ENCODE data around the gene KCNN1. TPM values are rescaled to one million over a fixed set of nuclear protein-coding genes. Genes with fewer than 3 reads are reported as not detected.

The KCNN1 gene
- total RNA-seq, 1 donor from 2014 or later: 1.5 TPM

GRCh38 chr19:17948514-17948900 is 18.4 kb upstream of the KCNN1 start:
- Mint-ChIP-seq H3K36me3 (ENCODE audit: low read depth, unreplicated experiment) (peaks cover 4% of the 10 kb centered on the region), H3K4me1 (ENCODE audit: low read depth, unreplicated experiment) (peaks cover 11% of the 10 kb centered on the region), H3K4me3 (ENCODE audit: unreplicated experiment) (peak overlapping the region; percentile 54), H3K27me3 (ENCODE audit: low read depth, unreplicated experiment) (peaks cover 38% of the 10 kb centered on the region), H3K27ac (ENCODE audit: unreplicated experiment) (no peak overlapping the region), H3K9me3 (ENCODE audit: unreplicated experiment) (no peaks in the 10 kb centered on the region)
- Histone ChIP-seq H4K20me1 (ENCODE audit: insufficient read depth, low read length) (peaks cover 19% of the 10 kb centered on the region), H3K36me3 (ENCODE audit: insufficient read depth, low read length) (no peaks in the 10 kb centered on the region), H3K4me1 (ENCODE audit: insufficient read depth, low read length) (peaks cover 13% of the 10 kb centered on the region), H3K9ac (ENCODE audit: low read length) (peak overlapping the region; percentile 69), H3K79me2 (ENCODE audit: insufficient read depth, low read length) (no peaks in the 10 kb centered on the region), H3K4me2 (ENCODE audit: low read length) (peak overlapping the region; percentile 82), H3K9me3 (ENCODE audit: insufficient read depth, low read depth, low read length) (no peaks in the 10 kb centered on the region), H3K27me3 (ENCODE audit: insufficient read depth, low read length) (peaks cover 45% of the 10 kb centered on the region), H3K4me3 (ENCODE audit: insufficient read depth, low read depth, low read length) (no peak overlapping the region), H3K27ac (ENCODE audit: low read depth, low read length) (no peak overlapping the region), H2AFZ (ENCODE audit: low read depth, low read length) (no peak overlapping the region)
- FAIRE-seq: no peak
- TF ChIP-seq EZH2 (IDR thresholded peaks at IDR 0.05; ENCODE audit: insufficient read depth, low read length): no peak
- TF ChIP-seq, protein P1, sequence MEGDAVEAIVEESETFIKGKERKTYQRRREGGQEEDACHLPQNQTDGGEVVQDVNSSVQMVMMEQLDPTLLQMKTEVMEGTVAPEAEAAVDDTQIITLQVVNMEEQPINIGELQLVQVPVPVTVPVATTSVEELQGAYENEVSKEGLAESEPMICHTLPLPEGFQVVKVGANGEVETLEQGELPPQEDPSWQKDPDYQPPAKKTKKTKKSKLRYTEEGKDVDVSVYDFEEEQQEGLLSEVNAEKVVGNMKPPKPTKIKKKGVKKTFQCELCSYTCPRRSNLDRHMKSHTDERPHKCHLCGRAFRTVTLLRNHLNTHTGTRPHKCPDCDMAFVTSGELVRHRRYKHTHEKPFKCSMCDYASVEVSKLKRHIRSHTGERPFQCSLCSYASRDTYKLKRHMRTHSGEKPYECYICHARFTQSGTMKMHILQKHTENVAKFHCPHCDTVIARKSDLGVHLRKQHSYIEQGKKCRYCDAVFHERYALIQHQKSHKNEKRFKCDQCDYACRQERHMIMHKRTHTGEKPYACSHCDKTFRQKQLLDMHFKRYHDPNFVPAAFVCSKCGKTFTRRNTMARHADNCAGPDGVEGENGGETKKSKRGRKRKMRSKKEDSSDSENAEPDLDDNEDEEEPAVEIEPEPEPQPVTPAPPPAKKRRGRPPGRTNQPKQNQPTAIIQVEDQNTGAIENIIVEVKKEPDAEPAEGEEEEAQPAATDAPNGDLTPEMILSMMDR (IDR thresholded peaks at IDR 0.05; ENCODE audit: insufficient read depth, low read depth, low read length): no peak
- no peak for DNase-seq (ENCODE audit: low read depth)

GRCh38 chr19:17948931-17949930 is 17.7 kb upstream of the KCNN1 start:
- no peaks in the 10 kb centered on the region for H3K79me2 ChIP-seq (ENCODE audit: insufficient read depth, low read length)
- DNase-seq (ENCODE audit: low read depth) (no peak), FAIRE-seq (no peak)
- H3K27ac ChIP-seq (ENCODE audit: low read depth, low read length): no peak overlapping the region
- H3K9ac ChIP-seq (ENCODE audit: low read length): no peak overlapping the region
- Mint-ChIP-seq H3K27me3 (ENCODE audit: low read depth, unreplicated experiment) (peaks cover 44% of the 10 kb centered on the region), H3K4me1 (ENCODE audit: low read depth, unreplicated experiment) (peaks cover 10% of the 10 kb centered on the region), H3K36me3 (ENCODE audit: low read depth, unreplicated experiment) (peaks cover 3% of the 10 kb centered on the region), H3K4me3 (ENCODE audit: unreplicated experiment) (peak overlapping the region; percentile 41), H3K9me3 (ENCODE audit: unreplicated experiment) (no peaks in the 10 kb centered on the region), H3K27ac (ENCODE audit: unreplicated experiment) (no peak overlapping the region)
- H3K4me1 ChIP-seq (ENCODE audit: insufficient read depth, low read length): peaks cover 7% of the 10 kb centered on the region
- peaks cover 11% of the 10 kb centered on the region for H4K20me1 ChIP-seq (ENCODE audit: insufficient read depth, low read length)
- H3K36me3 ChIP-seq (ENCODE audit: insufficient read depth, low read length): no peaks in the 10 kb centered on the region
- peaks cover 52% of the 10 kb centered on the region for H3K27me3 ChIP-seq (ENCODE audit: insufficient read depth, low read length)
- H3K4me2 ChIP-seq (ENCODE audit: low read length): peak overlapping the region; percentile 82
- TF ChIP-seq, protein P1 (IDR thresholded peaks at IDR 0.05; ENCODE audit: insufficient read depth, low read depth, low read length): no peak
- TF ChIP-seq EZH2 (IDR thresholded peaks at IDR 0.05; ENCODE audit: insufficient read depth, low read length): peak; percentile 85
- H3K9me3 ChIP-seq (ENCODE audit: insufficient read depth, low read depth, low read length): no peaks in the 10 kb centered on the region
- H3K4me3 ChIP-seq (ENCODE audit: insufficient read depth, low read depth, low read length): no peak overlapping the region
- H2AFZ ChIP-seq (ENCODE audit: low read depth, low read length): no peak overlapping the region

GRCh38 chr19:17949956-17950309 is 17.0 kb upstream of the KCNN1 start:
- Histone ChIP-seq H3K9me3 (ENCODE audit: insufficient read depth, low read depth, low read length) (no peaks in the 10 kb centered on the region), H3K4me2 (ENCODE audit: low read length) (no peak overlapping the region), H3K27me3 (ENCODE audit: insufficient read depth, low read length) (peaks cover 52% of the 10 kb centered on the region), H2AFZ (ENCODE audit: low read depth, low read length) (no peak overlapping the region), H3K27ac (ENCODE audit: low read depth, low read length) (no peak overlapping the region), H4K20me1 (ENCODE audit: insufficient read depth, low read length) (peaks cover 4% of the 10 kb centered on the region), H3K4me3 (ENCODE audit: insufficient read depth, low read depth, low read length) (no peak overlapping the region), H3K36me3 (ENCODE audit: insufficient read depth, low read length) (no peaks in the 10 kb centered on the region), H3K4me1 (ENCODE audit: insufficient read depth, low read length) (peaks cover 4% of the 10 kb centered on the region), H3K9ac (ENCODE audit: low read length) (no peak overlapping the region), H3K79me2 (ENCODE audit: insufficient read depth, low read length) (no peaks in the 10 kb centered on the region)
- FAIRE-seq: no peak
- TF ChIP-seq EZH2 (IDR thresholded peaks at IDR 0.05; ENCODE audit: insufficient read depth, low read length): no peak
- TF ChIP-seq, protein P1 (IDR thresholded peaks at IDR 0.05; ENCODE audit: insufficient read depth, low read depth, low read length): no peak
- Mint-ChIP-seq H3K27me3 (ENCODE audit: low read depth, unreplicated experiment) (peaks cover 48% of the 10 kb centered on the region), H3K9me3 (ENCODE audit: unreplicated experiment) (no peaks in the 10 kb centered on the region), H3K27ac (ENCODE audit: unreplicated experiment) (no peak overlapping the region), H3K4me1 (ENCODE audit: low read depth, unreplicated experiment) (peaks cover 8% of the 10 kb centered on the region), H3K4me3 (ENCODE audit: unreplicated experiment) (peak overlapping the region; percentile 77), H3K36me3 (ENCODE audit: low read depth, unreplicated experiment) (peaks cover 2% of the 10 kb centered on the region)
- DNase-seq (ENCODE audit: low read depth): no peak
